ENCODE measurements around the gene CUEDC1. TPM values are rescaled to one million over a fixed set of nuclear protein-coding genes. Genes with fewer than 3 reads are reported as not detected.

CUEDC1 gene
- polyA plus RNA-seq, 4 donors, result 1.6 to 14.9 (median 6.1) TPM

GRCh38 chr17:57881143-57881542 lies 74.1 kb downstream of the CUEDC1 start:
- DNase-seq, result no peak
- WGBS, 3 donors, result 75 to 94% (median 86%) methylated on average over 8 of the region's 8 CpGs
- Histone ChIP-seq H3K27me3 (ENCODE audit: control insufficient read depth in 3 of 3, insufficient read depth in 3 of 3, low read length in 3 of 3) (no peaks in the 10 kb centered on the region), H3K4me1 (ENCODE audit: control insufficient read depth in 3 of 3, insufficient read depth in 2 of 3, low read depth in 1 of 3, low read length in 2 of 3) (peaks cover 3 to 33% (median 7%) of the 10 kb centered on the region in 3 donors), H3K4me3 (ENCODE audit: low read depth in 1 of 3, low read length in 3 of 3) (no peak overlapping the region), H3K36me3 (ENCODE audit: control insufficient read depth in 3 of 3, insufficient read depth in 2 of 3, low read depth in 1 of 3, low read length in 3 of 3) (peaks cover 0 to 25% (median 0%) of the 10 kb centered on the region in 3 donors), H3K27ac (ENCODE audit: low read depth in 1 of 3, low read length in 2 of 3) (peak overlapping the region in 2 of 3 donors; percentile 29 to 69), H3K9me3 (ENCODE audit: control insufficient read depth in 2 of 2, insufficient read depth in 1 of 2, low read depth in 1 of 2, low read length in 1 of 2) (no peaks in the 10 kb centered on the region)
- no peak for FAIRE-seq

- no peak for FAIRE-seq
- peak overlapping the region in 1 of 3 donors; percentile 40 for H3K27ac ChIP-seq (ENCODE audit: low read depth in 1 of 3, low read length in 2 of 3)
Observed at GRCh38 chr17:57880086-57880456, 75.1 kb downstream of the CUEDC1 start.

GRCh38 chr17:57879437-57880085 lies 75.7 kb downstream of the CUEDC1 start:
- peak overlapping the region in 1 of 3 donors; percentile 40 for H3K27ac ChIP-seq (ENCODE audit: low read depth in 1 of 3, low read length in 2 of 3)
- H3K9me3 ChIP-seq (ENCODE audit: control insufficient read depth in 2 of 2, insufficient read depth in 1 of 2, low read depth in 1 of 2, low read length in 1 of 2), result no peaks in the 10 kb centered on the region
- DNase-seq (peak; percentile 68 to 70), FAIRE-seq (no peak)
- no peaks in the 10 kb centered on the region for H3K27me3 ChIP-seq (ENCODE audit: control insufficient read depth in 3 of 3, insufficient read depth in 3 of 3, low read length in 3 of 3)
- no peak overlapping the region for H3K4me3 ChIP-seq (ENCODE audit: low read depth in 1 of 3, low read length in 3 of 3)
- WGBS, 3 donors, result 13 to 57% (median 32%) methylated on average over 12 of the region's 12 CpGs
- peaks cover 3 to 47% (median 7%) of the 10 kb centered on the region in 3 donors for H3K4me1 ChIP-seq (ENCODE audit: control insufficient read depth in 3 of 3, insufficient read depth in 2 of 3, low read depth in 1 of 3, low read length in 2 of 3)
- H3K36me3 ChIP-seq (ENCODE audit: control insufficient read depth in 3 of 3, insufficient read depth in 2 of 3, low read depth in 1 of 3, low read length in 3 of 3), result peaks cover 0 to 25% (median 0%) of the 10 kb centered on the region in 3 donors

More at GRCh38 chr17:57880086-57880456, 75.1 kb downstream of the CUEDC1 start:
- Histone ChIP-seq H3K27me3 (ENCODE audit: control insufficient read depth in 3 of 3, insufficient read depth in 3 of 3, low read length in 3 of 3) (no peaks in the 10 kb centered on the region), H3K36me3 (ENCODE audit: control insufficient read depth in 3 of 3, insufficient read depth in 2 of 3, low read depth in 1 of 3, low read length in 3 of 3) (peaks cover 0 to 30% (median 0%) of the 10 kb centered on the region in 3 donors), H3K4me1 (ENCODE audit: control insufficient read depth in 3 of 3, insufficient read depth in 2 of 3, low read depth in 1 of 3, low read length in 2 of 3) (peaks cover 3 to 44% (median 7%) of the 10 kb centered on the region in 3 donors), H3K4me3 (ENCODE audit: low read depth in 1 of 3, low read length in 3 of 3) (no peak overlapping the region), H3K9me3 (ENCODE audit: control insufficient read depth in 2 of 2, insufficient read depth in 1 of 2, low read depth in 1 of 2, low read length in 1 of 2) (no peaks in the 10 kb centered on the region)
- 20 to 54% (median 26%) methylated on average over 8 of the region's 8 CpGs for WGBS, 3 donors
- peak; percentile 31 to 37 for DNase-seq

GRCh38 chr17:57877803-57878377 lies 77.3 kb downstream of the CUEDC1 start:
- Histone ChIP-seq H3K36me3 (ENCODE audit: control insufficient read depth in 3 of 3, insufficient read depth in 2 of 3, low read depth in 1 of 3, low read length in 3 of 3) (peaks cover 0 to 28% (median 0%) of the 10 kb centered on the region in 3 donors), H3K4me1 (ENCODE audit: control insufficient read depth in 3 of 3, insufficient read depth in 2 of 3, low read depth in 1 of 3, low read length in 2 of 3) (peaks cover 3 to 61% (median 15%) of the 10 kb centered on the region in 3 donors), H3K27me3 (ENCODE audit: control insufficient read depth in 3 of 3, insufficient read depth in 3 of 3, low read length in 3 of 3) (no peaks in the 10 kb centered on the region), H3K27ac (ENCODE audit: low read depth in 1 of 3, low read length in 2 of 3) (no peak overlapping the region), H3K9me3 (ENCODE audit: control insufficient read depth in 2 of 2, insufficient read depth in 1 of 2, low read depth in 1 of 2, low read length in 1 of 2) (no peaks in the 10 kb centered on the region), H3K4me3 (ENCODE audit: low read depth in 1 of 3, low read length in 3 of 3) (no peak overlapping the region)
- WGBS, 3 donors, result 78 to 90% (median 89%) methylated on average over 9 of the region's 9 CpGs
- no peak for DNase-seq
- FAIRE-seq, result no peak

- WGBS, 3 donors, result 69 to 78% (median 76%) methylated on average over 2 of the region's 2 CpGs
- Histone ChIP-seq H3K9me3 (ENCODE audit: control insufficient read depth in 2 of 2, insufficient read depth in 1 of 2, low read depth in 1 of 2, low read length in 1 of 2) (no peaks in the 10 kb centered on the region), H3K27me3 (ENCODE audit: control insufficient read depth in 3 of 3, insufficient read depth in 3 of 3, low read length in 3 of 3) (no peaks in the 10 kb centered on the region), H3K27ac (ENCODE audit: low read depth in 1 of 3, low read length in 2 of 3) (no peak overlapping the region), H3K4me1 (ENCODE audit: control insufficient read depth in 3 of 3, insufficient read depth in 2 of 3, low read depth in 1 of 3, low read length in 2 of 3) (peaks cover 3 to 59% (median 11%) of the 10 kb centered on the region in 3 donors), H3K4me3 (ENCODE audit: low read depth in 1 of 3, low read length in 3 of 3) (no peak overlapping the region), H3K36me3 (ENCODE audit: control insufficient read depth in 3 of 3, insufficient read depth in 2 of 3, low read depth in 1 of 3, low read length in 3 of 3) (peaks cover 0 to 39% (median 0%) of the 10 kb centered on the region in 3 donors)
- DNase-seq, result no peak
- no peak for FAIRE-seq
Observed at GRCh38 chr17:57876866-57877237, 78.4 kb downstream of the CUEDC1 start.

- peaks cover 0 to 43% (median 0%) of the 10 kb centered on the region in 3 donors for H3K36me3 ChIP-seq (ENCODE audit: control insufficient read depth in 3 of 3, insufficient read depth in 2 of 3, low read depth in 1 of 3, low read length in 3 of 3)
- 79 to 89% (median 88%) methylated on average over 15 of the region's 15 CpGs for WGBS, 3 donors
- peak overlapping the region; percentile 6 to 90 (median 88) for H3K27ac ChIP-seq (ENCODE audit: low read depth in 1 of 3, low read length in 2 of 3)
- H3K27me3 ChIP-seq (ENCODE audit: control insufficient read depth in 3 of 3, insufficient read depth in 3 of 3, low read length in 3 of 3), result no peaks in the 10 kb centered on the region
- DNase-seq (no peak), FAIRE-seq (no peak)
- H3K4me3 ChIP-seq (ENCODE audit: low read depth in 1 of 3, low read length in 3 of 3), result no peak overlapping the region
- peaks cover 3 to 54% (median 11%) of the 10 kb centered on the region in 3 donors for H3K4me1 ChIP-seq (ENCODE audit: control insufficient read depth in 3 of 3, insufficient read depth in 2 of 3, low read depth in 1 of 3, low read length in 2 of 3)
- no peaks in the 10 kb centered on the region for H3K9me3 ChIP-seq (ENCODE audit: control insufficient read depth in 2 of 2, insufficient read depth in 1 of 2, low read depth in 1 of 2, low read length in 1 of 2)
Observed at GRCh38 chr17:57876023-57876865, 79.0 kb downstream of the CUEDC1 start.

- Histone ChIP-seq H3K27ac (ENCODE audit: low read depth in 1 of 3, low read length in 2 of 3) (peak overlapping the region in 2 of 3 donors; percentile 88 to 90), H3K4me1 (ENCODE audit: control insufficient read depth in 3 of 3, insufficient read depth in 2 of 3, low read depth in 1 of 3, low read length in 2 of 3) (peaks cover 3 to 52% (median 10%) of the 10 kb centered on the region in 3 donors), H3K9me3 (ENCODE audit: control insufficient read depth in 2 of 2, insufficient read depth in 1 of 2, low read depth in 1 of 2, low read length in 1 of 2) (no peaks in the 10 kb centered on the region), H3K4me3 (ENCODE audit: low read depth in 1 of 3, low read length in 3 of 3) (no peak overlapping the region), H3K36me3 (ENCODE audit: control insufficient read depth in 3 of 3, insufficient read depth in 2 of 3, low read depth in 1 of 3, low read length in 3 of 3) (peaks cover 0 to 51% (median 0%) of the 10 kb centered on the region in 3 donors), H3K27me3 (ENCODE audit: control insufficient read depth in 3 of 3, insufficient read depth in 3 of 3, low read length in 3 of 3) (no peaks in the 10 kb centered on the region)
- 46 to 77% (median 72%) methylated on average over 10 of the region's 10 CpGs for WGBS, 3 donors
- FAIRE-seq (no peak), DNase-seq (peak in 1 of 2 donors; percentile 70)
Observed at GRCh38 chr17:57875290-57876022, 79.8 kb downstream of the CUEDC1 start.
